Skin epidermis (tissue), 12 donors: ENCODE data around the gene GRIA4.

Experiments used
- H3K27ac ChIP-seq, 21 experiments: fragments of 200-600 bp; sonication (generic) in 11 of 21; one replicate each; pipeline ENCODE4 v1.5.0; 2020; ENCODE audit warnings: mild to moderate bottlenecking in 3 of 21, inconsistent platforms in 2 of 21, moderate library complexity in 2 of 21
- H3K4me3 ChIP-seq, 7 experiments: fragments of 200-600 bp; sonication (generic) in 2 of 7; one replicate each; pipeline ENCODE4 v1.5.0; 2020; ENCODE audit warnings: inconsistent platforms in 2 of 7, mild to moderate bottlenecking in 2 of 7, moderate library complexity in 1 of 7

GRIA4 gene

DNA sequence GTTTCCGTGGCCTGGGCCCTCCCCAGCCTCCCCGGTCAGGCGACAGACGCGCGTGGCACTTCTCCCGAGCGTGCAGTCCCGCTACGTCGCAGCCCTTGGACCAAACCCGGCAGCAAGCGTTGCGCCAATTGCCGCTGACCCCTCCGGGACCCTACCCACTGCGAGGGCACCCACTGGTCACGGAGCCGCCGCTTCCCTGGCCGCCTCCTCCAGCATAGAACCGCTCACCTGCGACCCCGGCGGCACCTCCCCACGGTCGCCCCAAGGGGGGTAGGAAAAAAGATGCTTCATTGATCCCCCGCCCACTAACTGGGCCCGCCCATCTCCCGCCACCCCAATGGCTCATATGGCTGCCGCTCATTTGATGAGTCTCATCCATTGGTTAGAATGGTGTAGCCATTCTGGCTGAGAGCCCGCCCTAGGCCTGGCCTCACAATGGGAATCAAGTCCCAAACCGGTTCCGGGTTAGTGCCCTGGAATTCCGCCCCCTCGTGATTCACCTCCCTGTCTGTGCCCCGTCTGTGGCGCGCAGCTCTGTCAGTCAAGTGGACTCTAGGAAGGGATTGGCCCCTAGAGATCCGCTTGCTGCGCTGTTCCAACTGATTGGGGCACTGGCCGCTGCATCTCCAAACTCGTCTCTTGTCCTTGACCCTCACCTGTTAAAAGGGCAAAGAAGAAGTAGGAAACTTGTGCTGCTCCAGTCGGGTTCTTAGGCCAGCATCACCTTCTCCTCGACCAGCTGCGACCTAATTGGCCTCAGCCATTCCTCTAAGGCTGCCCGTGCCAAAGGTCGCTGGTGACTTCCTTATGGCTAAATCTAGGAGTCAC is 412.3 kb downstream of the GRIA4 start, which contains the start of gene MSANTD4:
MSANTD4 (minus strand) TSS at position 274 of the 828 bp plus-strand sequence. CDS start 11,323 bp downstream, outside the sequence.
- H3K4me3 ChIP-seq: peak within 1 kb of the TSS; percentile 70 to 99 (median 91)
- H3K27ac ChIP-seq: peak within 1 kb of the TSS in 19 of 21 experiments; percentile 48 to 87 (median 78)

GRCh38 chr11:106022795-106023275 is 413.0 kb downstream of the GRIA4 start:
- Histone ChIP-seq H3K4me3 (peak overlapping the region; percentile 70 to 99 (median 91)), H3K27ac (peak overlapping the region in 9 of 21 experiments; percentile 35 to 78 (median 59))

DNA sequence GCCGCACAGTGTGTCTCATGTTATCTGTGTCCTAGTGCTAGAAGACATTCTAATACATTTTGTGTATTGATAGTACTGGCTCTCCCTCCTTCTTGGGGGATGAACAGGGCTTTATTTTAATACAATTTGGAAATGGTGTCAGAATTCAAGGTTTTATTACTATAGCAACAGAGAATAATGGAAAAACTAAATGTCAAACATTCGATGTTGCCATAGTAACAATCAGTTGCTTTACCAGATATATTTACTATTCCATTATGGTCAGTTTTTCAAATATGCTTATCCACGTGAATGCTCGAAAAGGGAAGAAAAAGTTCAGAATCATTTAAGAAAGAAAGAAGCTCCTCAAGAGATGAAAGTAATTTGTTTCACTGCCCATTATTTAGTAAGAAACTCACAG is 420.7 kb downstream of the GRIA4 start:
- Histone ChIP-seq H3K4me3 (no peak overlapping the region), H3K27ac (peak overlapping the region in 1 of 21 experiments; percentile 24)

GRCh38 chr11:106031202-106031810 is 421.4 kb downstream of the GRIA4 start:
- Histone ChIP-seq H3K27ac (no peak overlapping the region), H3K4me3 (no peak overlapping the region)
